Measurements from ENCODE around the gene EEF1E1. TPM values are rescaled to one million over a fixed set of nuclear protein-coding genes. Genes with fewer than 3 reads are reported as not detected.

Gene EEF1E1
- total and polyA plus RNA-seq, 9 of the 15 experiments (the other 6 are each of a cell fraction or from before 2014, with no cell fraction given): 135 to 1,355 (median 327) TPM

DNA sequence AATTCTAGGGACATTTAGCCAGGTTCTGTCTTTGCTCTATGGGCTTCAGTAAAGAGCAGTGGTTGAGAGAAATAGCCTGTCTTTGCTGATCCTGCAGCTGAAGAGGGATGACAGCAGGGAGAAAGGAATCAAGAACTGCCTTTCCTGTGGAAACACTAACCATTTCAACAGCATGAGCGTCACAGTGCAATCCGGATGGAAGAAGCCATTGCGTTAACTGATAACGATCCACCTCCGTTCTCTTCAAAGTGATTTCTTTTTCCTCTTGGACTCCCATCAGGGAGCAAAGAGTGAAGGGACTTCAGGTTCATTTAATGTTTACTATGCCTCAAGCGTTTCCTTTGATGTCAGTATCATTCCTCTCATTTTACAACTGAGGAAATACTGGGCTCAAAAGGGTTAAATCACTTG is 35.2 kb upstream of the EEF1E1 start:
- H3K4me3 ChIP-seq: no peak overlapping the region
- no peaks in the 10 kb centered on the region for H3K9me1 ChIP-seq (ENCODE audit: control insufficient read depth, insufficient read depth, low read length)
- no peak overlapping the region for H3K27ac ChIP-seq (ENCODE audit: extremely low read depth, low read depth, low read length)
- no peaks in the 10 kb centered on the region for H3K79me2 ChIP-seq (ENCODE audit: control insufficient read depth, insufficient read depth, low read length)
- H3K9ac ChIP-seq (ENCODE audit: insufficient read depth in 1 of 2, low read depth in 2 of 2, low read length in 2 of 2): no peak overlapping the region
- H3K9me3 ChIP-seq (replicated peaks; ENCODE audit: control insufficient read depth, insufficient read depth, low read depth, low read length): no peaks in the 10 kb centered on the region
- intact Hi-C loops (cut with micrococcal nuclease): no loop called here
- H3K4me1 ChIP-seq (replicated peaks in 1 of 2; ENCODE audit: control insufficient read depth in 2 of 2, insufficient read depth in 2 of 2, low read length in 2 of 2): no peaks in the 10 kb centered on the region; a peak in 1 of 5 replicates
- DNase-seq (ENCODE audit: extremely low read depth in 1 of 4, low spot score in 3 of 4) (no peak), ATAC-seq (no peak), FAIRE-seq (no peak)
- H3K4me2 ChIP-seq (ENCODE audit: insufficient read depth, low read length): no peak overlapping the region
- TF ChIP-seq ZNF830 (CRISPR knock-in tag; IDR thresholded peaks at IDR 0.05): no peak
- no peak for TF ChIP-seq SP1 (CRISPR knock-in tag; IDR thresholded peaks at IDR 0.05)
- no peak for TF ChIP-seq FOXJ2 (tag; IDR thresholded peaks at IDR 0.05)
- TF ChIP-seq POLR2G (IDR thresholded peaks at IDR 0.05; ENCODE audit: low read depth, low read length): no peak
- no peak for TF ChIP-seq TEAD2 (tag; IDR thresholded peaks at IDR 0.05)
- no peak for TF ChIP-seq NCOR1 (IDR thresholded peaks at IDR 0.05)
- TF ChIP-seq, protein P1, sequence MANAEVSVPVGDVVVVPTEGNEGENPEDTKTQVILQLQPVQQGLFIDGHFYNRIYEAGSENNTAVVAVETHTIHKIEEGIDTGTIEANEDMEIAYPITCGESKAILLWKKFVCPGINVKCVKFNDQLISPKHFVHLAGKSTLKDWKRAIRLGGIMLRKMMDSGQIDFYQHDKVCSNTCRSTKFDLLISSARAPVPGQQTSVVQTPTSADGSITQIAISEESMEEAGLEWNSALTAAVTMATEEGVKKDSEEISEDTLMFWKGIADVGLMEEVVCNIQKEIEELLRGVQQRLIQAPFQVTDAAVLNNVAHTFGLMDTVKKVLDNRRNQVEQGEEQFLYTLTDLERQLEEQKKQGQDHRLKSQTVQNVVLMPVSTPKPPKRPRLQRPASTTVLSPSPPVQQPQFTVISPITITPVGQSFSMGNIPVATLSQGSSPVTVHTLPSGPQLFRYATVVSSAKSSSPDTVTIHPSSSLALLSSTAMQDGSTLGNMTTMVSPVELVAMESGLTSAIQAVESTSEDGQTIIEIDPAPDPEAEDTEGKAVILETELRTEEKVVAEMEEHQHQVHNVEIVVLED (CRISPR knock-in tag; IDR thresholded peaks at IDR 0.05): no peak
- no peak for TF ChIP-seq RBM15 (IDR thresholded peaks at IDR 0.05; ENCODE audit: insufficient read depth, low read length)
- no peak for TF ChIP-seq SIN3B (IDR thresholded peaks at IDR 0.05; ENCODE audit: low read depth)
- no peak for TF ChIP-seq IRF2 (CRISPR knock-in tag; IDR thresholded peaks at IDR 0.05)
- TF ChIP-seq, protein P2, sequence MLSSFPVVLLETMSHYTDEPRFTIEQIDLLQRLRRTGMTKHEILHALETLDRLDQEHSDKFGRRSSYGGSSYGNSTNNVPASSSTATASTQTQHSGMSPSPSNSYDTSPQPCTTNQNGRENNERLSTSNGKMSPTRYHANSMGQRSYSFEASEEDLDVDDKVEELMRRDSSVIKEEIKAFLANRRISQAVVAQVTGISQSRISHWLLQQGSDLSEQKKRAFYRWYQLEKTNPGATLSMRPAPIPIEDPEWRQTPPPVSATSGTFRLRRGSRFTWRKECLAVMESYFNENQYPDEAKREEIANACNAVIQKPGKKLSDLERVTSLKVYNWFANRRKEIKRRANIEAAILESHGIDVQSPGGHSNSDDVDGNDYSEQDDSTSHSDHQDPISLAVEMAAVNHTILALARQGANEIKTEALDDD (IDR thresholded peaks at IDR 0.05): no peak
- TF ChIP-seq RBM22 (IDR thresholded peaks at IDR 0.05; ENCODE audit: low read depth, low read length, poor library complexity, severe bottlenecking): no peak
- TF ChIP-seq MTA3 (IDR thresholded peaks at IDR 0.05; ENCODE audit: borderline replicate concordance): no peak
- no peak for TF ChIP-seq TAF15 (IDR thresholded peaks at IDR 0.05; ENCODE audit: low read depth, low read length)
- TF ChIP-seq, protein P3, sequence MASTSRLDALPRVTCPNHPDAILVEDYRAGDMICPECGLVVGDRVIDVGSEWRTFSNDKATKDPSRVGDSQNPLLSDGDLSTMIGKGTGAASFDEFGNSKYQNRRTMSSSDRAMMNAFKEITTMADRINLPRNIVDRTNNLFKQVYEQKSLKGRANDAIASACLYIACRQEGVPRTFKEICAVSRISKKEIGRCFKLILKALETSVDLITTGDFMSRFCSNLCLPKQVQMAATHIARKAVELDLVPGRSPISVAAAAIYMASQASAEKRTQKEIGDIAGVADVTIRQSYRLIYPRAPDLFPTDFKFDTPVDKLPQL (IDR thresholded peaks at IDR 0.05; ENCODE audit: extremely low read depth, insufficient read length): no peak
- TF ChIP-seq CEBPB (tag; IDR thresholded peaks at IDR 0.05): no peak
- TF ChIP-seq, protein P4, sequence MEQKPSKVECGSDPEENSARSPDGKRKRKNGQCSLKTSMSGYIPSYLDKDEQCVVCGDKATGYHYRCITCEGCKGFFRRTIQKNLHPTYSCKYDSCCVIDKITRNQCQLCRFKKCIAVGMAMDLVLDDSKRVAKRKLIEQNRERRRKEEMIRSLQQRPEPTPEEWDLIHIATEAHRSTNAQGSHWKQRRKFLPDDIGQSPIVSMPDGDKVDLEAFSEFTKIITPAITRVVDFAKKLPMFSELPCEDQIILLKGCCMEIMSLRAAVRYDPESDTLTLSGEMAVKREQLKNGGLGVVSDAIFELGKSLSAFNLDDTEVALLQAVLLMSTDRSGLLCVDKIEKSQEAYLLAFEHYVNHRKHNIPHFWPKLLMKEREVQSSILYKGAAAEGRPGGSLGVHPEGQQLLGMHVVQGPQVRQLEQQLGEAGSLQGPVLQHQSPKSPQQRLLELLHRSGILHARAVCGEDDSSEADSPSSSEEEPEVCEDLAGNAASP (IDR thresholded peaks at IDR 0.05): no peak
- no peak for TF ChIP-seq NRF1 (conservative IDR thresholded peaks at IDR 0.05 in 1 of 2, IDR thresholded peaks at IDR 0.05 in 1 of 2)
- no peak for TF ChIP-seq PYGO2 (tag; IDR thresholded peaks at IDR 0.05)
- ChIA-PET CTCF (ENCODE audit: low intra/inter-chr PET ratio) (no interaction called here), POLR2A (interaction anchor here (0.6 to 0.7 kb wide), 2 partner anchors 11 to 30 kb away, joined by 3 to 5 read pairs; no protein-coding TSS in a partner anchor)
- in situ Hi-C loops (cut with MboI): no loop called here
- 3% methylated on average over 6 of the region's 6 CpGs for WGBS (ENCODE audit: insufficient coverage, low coverage, missing lambda C conversion rate)
- H3K27me3 ChIP-seq (ENCODE audit: control insufficient read depth in 2 of 2, insufficient read depth in 2 of 2, low read length in 2 of 2): peaks cover 10 to 29% of the 10 kb centered on the region in 2 experiments; a peak in 4 of 5 replicates
- no peak overlapping the region for H2AFZ ChIP-seq (ENCODE audit: low read depth, low read length)
- H4K20me1 ChIP-seq (replicated peaks; ENCODE audit: control insufficient read depth, insufficient read depth, low read length): no peaks in the 10 kb centered on the region
- BruUV-seq (replicated peaks): no TSS peak
- H3K36me3 ChIP-seq (ENCODE audit: control insufficient read depth, insufficient read depth, low read length): no peaks in the 10 kb centered on the region
